Adipose tissue (tissue), 3 donors: ENCODE results near the gene CDK17. TPM values are rescaled to one million over a fixed set of nuclear protein-coding genes. Genes with fewer than 3 reads are reported as not detected.
"Not testable (repeated sequence)": the region's sequence is repeated elsewhere in the genome, so short reads cannot be mapped to it uniquely, and the experiment has no call there.

Experiments
- H3K27ac ChIP-seq: one replicate; pipeline ENCODE4 v1.5.1; 2013; ENCODE audit warnings: low read depth, low read length
- WGBS, 3 donors: extraction: QIAGEN DNeasy Blood & Tissue Kit; methylation state at CpG; one replicate each; pipeline ENCODE4 v1.1.7; 2013; 5-methylcytosine and 5-hydroxymethylcytosine counted together
- polyA plus RNA-seq, 3 donors: library from polyadenylated mRNA; stranded (reverse); fragments of 200-250 nt; gene quantifications; one replicate each; pipeline ENCODE4 v1.2.3, GENCODE V29; 2013
- donor health status: healthy with polysubstance abuse.
- donor health status: Bipolar disorder and iron deficiency.
- donor health status: healthy.

The CDK17 gene
- polyA plus RNA-seq, 3 donors = 3.8 to 20.4 (median 12.1) TPM

GRCh38 chr12:96398424-96399119 lies 1.7 kb downstream of the CDK17 start:
- peak overlapping the region; percentile 96 for H3K27ac ChIP-seq
- 2 to 4% (median 3%) methylated on average over 9 of the region's 9 CpGs for WGBS, 3 donors

- H3K27ac ChIP-seq = no peak overlapping the region
- WGBS, 3 donors = 26 to 33% (median 27%) methylated on average over 4 of the region's 4 CpGs
Observed at GRCh38 chr12:96397756-96398423, 2.3 kb downstream of the CDK17 start.

- no peak overlapping the region for H3K27ac ChIP-seq
- WGBS, 3 donors = 63 to 74% (median 71%) methylated on average over 5 of the region's 5 CpGs
Observed at GRCh38 chr12:96396914-96397313, 3.3 kb downstream of the CDK17 start.

- 77 to 90% (median 80%) methylated on average over 2 of the region's 2 CpGs for WGBS, 3 donors
- H3K27ac ChIP-seq = no peak overlapping the region
Observed at GRCh38 chr12:96396209-96396608, 4.0 kb downstream of the CDK17 start.

GRCh38 chr12:96395236-96395635 lies 5.0 kb downstream of the CDK17 start:
- no peak overlapping the region for H3K27ac ChIP-seq
- 82 to 85% (median 83%) methylated on average over 4 of the region's 4 CpGs for WGBS, 3 donors

DNA sequence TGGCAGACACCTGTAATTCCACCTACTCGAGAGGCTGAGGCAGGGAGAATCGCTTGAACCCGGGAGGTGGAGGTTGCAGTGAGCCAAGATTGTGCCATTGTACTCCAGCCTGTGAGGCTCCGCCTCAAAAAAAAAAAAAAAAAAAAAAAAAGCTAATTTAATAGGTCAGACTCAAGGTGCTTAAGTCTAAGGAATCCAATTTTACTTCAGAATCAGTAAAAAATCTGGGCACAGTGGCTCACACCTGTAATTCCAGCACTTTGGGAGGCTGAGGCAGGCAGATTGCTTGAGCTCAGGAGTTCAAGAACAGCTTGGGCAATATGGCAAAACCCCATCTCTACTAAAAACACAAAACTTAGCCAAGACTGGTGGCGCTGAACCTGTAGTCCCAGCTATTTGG lies 7.0 kb downstream of the CDK17 start:
- H3K27ac ChIP-seq = not testable (repeated sequence)
- WGBS, 3 donors = 76 to 90% (median 86%) methylated on average over 5 of the region's 5 CpGs

DNA sequence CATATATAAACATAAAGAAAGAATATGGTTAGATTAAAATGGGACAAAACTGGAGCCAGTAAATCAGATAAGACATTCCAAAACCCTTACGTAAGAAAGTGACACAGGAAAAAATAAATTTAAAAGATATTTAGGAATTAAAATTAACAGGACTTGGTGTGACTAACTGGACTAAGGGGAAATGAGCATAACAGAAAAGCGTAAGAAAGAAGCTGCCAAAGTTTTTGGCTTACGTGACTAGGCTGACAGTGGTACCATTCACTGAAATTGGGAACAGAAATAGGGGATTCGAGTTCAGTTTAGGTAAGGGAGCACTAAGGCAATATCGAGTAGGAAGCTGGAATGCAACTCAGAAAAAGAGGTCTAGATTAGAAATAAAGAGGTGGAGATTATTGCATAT lies 7.8 kb downstream of the CDK17 start:
- no peak overlapping the region for H3K27ac ChIP-seq
- WGBS, 3 donors = 69 to 77% (median 70%) methylated on average over 5 of the region's 5 CpGs

GRCh38 chr12:96387981-96388380 lies 12.3 kb downstream of the CDK17 start:
- 90 to 97% (median 94%) methylated on average over 1 of the region's 1 CpG for WGBS, 3 donors
- no peak overlapping the region for H3K27ac ChIP-seq

GRCh38 chr12:96386794-96387193 lies 13.4 kb downstream of the CDK17 start:
- 51 to 73% (median 51%) methylated on average over 2 of the region's 2 CpGs for WGBS, 3 donors
- no peak overlapping the region for H3K27ac ChIP-seq

- no peak overlapping the region for H3K27ac ChIP-seq
- WGBS, 3 donors = 95 to 100% (median 100%) methylated on average over 1 of the region's 1 CpG
Observed at GRCh38 chr12:96383991-96384390, 16.2 kb downstream of the CDK17 start.

DNA sequence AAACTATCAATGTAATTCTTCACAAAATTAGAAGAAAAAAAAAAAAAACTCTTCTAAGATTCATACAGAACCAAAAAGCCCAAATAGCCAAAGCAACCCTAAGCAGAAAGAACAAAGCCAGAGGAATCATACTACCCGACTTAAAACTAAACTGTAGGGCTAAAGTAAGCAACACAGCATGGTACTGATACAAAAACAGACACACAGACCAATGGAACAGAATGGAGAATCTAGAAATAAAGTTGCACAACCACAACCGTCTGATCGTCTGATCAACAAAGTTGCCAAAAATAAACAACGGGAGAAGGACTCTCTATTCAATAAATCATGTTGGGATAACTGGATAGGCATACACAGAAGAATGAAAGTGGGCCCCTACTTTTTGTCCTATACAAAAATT lies 16.9 kb downstream of the CDK17 start:
- 67 to 86% (median 74%) methylated on average over 4 of the region's 4 CpGs for WGBS, 3 donors
- no peak overlapping the region for H3K27ac ChIP-seq

DNA sequence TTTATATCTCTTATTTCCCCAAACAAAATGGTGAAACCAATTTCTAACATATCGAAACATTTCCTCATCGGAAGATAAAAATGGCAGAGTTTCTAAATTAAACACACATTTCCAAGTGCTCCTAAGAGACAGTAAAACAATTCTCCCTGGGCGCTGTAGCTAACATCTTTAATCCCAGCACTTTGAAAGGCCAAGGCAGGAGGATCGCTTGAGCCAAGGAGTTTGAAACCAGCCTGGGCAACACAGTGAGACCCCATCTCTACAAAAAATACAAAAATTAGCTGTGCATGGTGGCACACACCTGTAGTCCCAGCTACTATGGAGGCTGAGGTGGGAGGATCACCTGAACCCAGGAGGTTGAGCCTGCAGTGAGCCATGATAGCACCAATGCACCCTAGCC lies 20.5 kb downstream of the CDK17 start:
- 91 to 99% (median 94%) methylated on average over 4 of the region's 4 CpGs for WGBS, 3 donors
- H3K27ac ChIP-seq = not testable (repeated sequence)

DNA sequence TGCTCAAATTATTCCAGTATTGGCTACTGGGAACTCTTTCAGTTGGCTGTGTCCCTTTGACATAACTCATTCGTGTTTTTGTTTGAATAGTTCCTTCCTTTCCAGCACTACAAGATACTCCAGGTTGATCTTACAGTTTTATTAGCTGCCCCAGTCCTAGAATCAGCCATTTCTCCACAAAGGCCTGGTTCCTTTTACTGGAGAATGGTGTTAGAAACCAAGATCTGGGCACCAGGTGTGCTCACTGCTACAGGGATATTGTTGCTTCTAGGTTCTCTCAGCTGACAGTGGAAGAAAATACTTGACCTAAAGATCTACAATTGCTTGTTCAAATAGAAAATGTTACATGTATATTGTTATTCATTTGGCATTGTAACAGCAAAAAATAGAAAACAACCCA lies 21.9 kb downstream of the CDK17 start:
- H3K27ac ChIP-seq = no peak overlapping the region
- WGBS, 3 donors = 25 to 38% (median 27%) methylated on average over 1 of the region's 1 CpG

DNA sequence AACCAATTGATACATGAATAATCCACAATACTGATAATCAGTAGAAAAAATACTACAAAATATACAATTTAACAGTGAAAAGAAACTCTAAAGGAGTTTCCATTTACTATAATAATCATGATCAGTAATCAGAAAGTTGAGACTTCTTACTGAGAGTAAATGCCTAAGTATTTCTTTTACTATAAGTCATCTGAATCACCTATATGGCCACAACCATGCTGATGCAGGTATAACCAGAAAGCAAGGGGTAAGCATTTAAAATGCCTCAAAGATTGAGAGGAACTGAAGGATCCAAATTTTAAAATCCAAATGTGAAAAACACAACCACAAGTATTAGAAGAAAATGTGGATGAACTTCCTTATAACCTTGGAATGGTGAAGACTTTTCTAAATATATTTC lies 23.4 kb downstream of the CDK17 start:
- H3K27ac ChIP-seq = no peak overlapping the region

GRCh38 chr12:96375841-96376604 lies 24.2 kb downstream of the CDK17 start:
- H3K27ac ChIP-seq = no peak overlapping the region
- WGBS, 3 donors = 84 to 97% (median 90%) methylated on average over 1 of the region's 1 CpG

DNA sequence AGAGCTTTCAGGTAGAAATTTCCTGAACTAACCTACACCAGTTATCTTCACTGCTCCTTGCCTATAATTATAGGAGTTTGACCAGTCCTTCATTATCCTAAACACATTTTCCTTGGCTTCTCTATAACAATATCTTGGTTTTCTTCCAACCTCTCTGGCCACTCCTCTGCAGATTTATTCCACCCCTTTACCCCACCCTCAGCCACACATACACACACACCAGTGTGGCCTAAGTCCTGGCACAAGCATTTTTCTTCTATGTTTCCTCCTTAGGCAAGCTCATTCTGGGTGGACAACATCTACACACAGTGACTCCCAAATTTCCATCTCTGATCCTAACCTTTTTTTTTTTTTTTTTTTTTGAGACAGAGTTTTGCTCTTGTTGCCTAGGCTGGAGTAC lies 25.1 kb downstream of the CDK17 start:
- no peak overlapping the region for H3K27ac ChIP-seq

DNA sequence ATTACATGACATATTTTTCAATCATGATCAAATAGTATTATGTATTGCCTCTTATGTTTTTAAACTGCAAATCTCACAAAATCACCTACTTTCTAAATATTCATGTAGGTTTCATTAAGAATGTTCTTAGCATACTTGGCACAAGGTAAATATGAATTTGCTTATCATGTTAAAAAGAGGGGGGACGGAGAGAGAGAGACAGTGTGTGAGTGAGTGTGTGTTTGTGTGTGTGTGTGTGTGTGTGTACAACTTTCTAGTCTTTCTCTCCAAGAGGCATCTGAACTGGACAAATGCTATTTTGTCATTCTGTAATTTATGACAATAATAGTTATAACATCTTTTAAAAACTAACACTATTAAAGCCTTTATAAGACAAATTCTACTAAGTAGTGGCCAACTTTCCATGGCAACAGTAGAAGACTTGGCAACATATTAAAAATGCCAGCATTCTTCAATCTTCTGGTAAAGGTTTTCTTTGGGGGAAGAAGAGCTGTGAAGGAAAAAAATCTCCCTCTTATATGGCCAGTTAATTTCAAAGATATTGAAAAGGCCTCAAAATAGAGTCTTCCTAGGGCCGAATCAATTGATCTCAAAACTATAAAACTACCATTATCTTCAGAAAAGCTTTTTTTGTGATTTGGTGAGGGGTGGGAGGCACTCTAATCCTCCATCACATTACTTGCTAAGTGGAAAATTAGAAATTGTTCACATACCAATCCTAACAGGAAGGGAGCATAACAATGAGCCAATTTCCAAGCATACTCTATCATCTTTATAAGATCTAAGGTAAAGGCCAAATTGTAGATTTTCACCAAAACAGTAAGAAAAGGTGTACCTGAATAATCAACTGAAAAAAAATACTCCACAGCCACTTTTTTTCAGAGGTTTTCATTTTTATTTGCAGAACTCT lies 28.2 kb downstream of the CDK17 start:
- H3K27ac ChIP-seq = no peak overlapping the region
- WGBS, 3 donors = 53 to 67% (median 62%) methylated on average over 2 of the region's 2 CpGs

GRCh38 chr12:96371138-96371789 lies 29.0 kb downstream of the CDK17 start:
- no peak overlapping the region for H3K27ac ChIP-seq
- WGBS, 3 donors = 79 to 85% (median 84%) methylated on average over 5 of the region's 5 CpGs
